Right cardiac atrium (tissue), 5 donors: ENCODE measurements around the gene CASZ1. TPM values are rescaled to one million over a fixed set of nuclear protein-coding genes. Genes with fewer than 3 reads are reported as not detected.

ENCODE experiments used
- ATAC-seq, 2 donors: fragments of 200-7000 bp; cut with Tn5 transposase; one replicate each; pipeline versions ENCODE4 v1.8.0 to v1.9.1; 2020; ENCODE audit warnings: moderate library complexity in 2 of 2, mild to moderate bottlenecking in 1 of 2
- DNase-seq, 3 donors: peaks; one replicate each; pipeline ENCODE4 v3.0.0-alpha.2; 2020
- H3K27ac ChIP-seq: one replicate; pipeline ENCODE4 v1.5.1; 2013; ENCODE audit warnings: mild to moderate bottlenecking, low read length, control low read depth, moderate library complexity
- H3K27me3 ChIP-seq: one replicate; pipeline ENCODE4 v1.6.1; 2013; ENCODE audit not compliant: control insufficient read depth, insufficient read depth
- H3K4me1 ChIP-seq: one replicate; pipeline ENCODE4 v1.6.1; 2013; ENCODE audit warnings: low read length; ENCODE audit not compliant: control insufficient read depth, insufficient read depth
- H3K4me3 ChIP-seq: one replicate; pipeline ENCODE4 v1.5.1; 2013; ENCODE audit warnings: low read length, control low read depth
- H3K9me3 ChIP-seq: one replicate; pipeline ENCODE4 v1.6.1; 2013; ENCODE audit warnings: low read length; ENCODE audit not compliant: control insufficient read depth
- WGBS: extraction: QIAGEN DNeasy Blood & Tissue Kit; methylation state at CpG from one replicate; pipeline ENCODE4 v1.1.7; 2013; 5-methylcytosine and 5-hydroxymethylcytosine counted together
- intact Hi-C, 4 donors: fragments of 100-400 bp; cut with DNase I; formaldehyde crosslinking; loops; one replicate each; pipeline versions ENCODE4 v1.11.0 to v1.14.0; 2022 to 2023
- polyA plus RNA-seq: library from polyadenylated mRNA; stranded (reverse); fragments of 200-250 nt; gene quantifications from one replicate; pipeline ENCODE4 v1.2.3, GENCODE V29; 2013
- total RNA-seq, 4 donors: library from RNA; stranded (reverse); fragmentation: NEBNext Ultra II Directional; extraction: Animal tissue kit (Norgen Biotek cat#: 25700); gene quantifications; one replicate each; pipeline ENCODE4 v1.2.1, GENCODE V29; 2021
- donor health status: healthy with polysubstance abuse.
- donor health status: DM: no; HTN: yes; CAD: no.
- donor health status: DM: no; HTN: no; CAD: no.
- donor health status: DM: no; HTN: yes; CAD: no; lungs with severe emphysema.
- donor health status: DM: yes; HTN: yes; CAD: no.

The CASZ1 gene
- total and polyA plus RNA-seq, 5 donors, result 24.2 to 98.9 (median 54.5) TPM

- intact Hi-C loops, result no loop called here
- H3K4me1 ChIP-seq, result no peaks in the 10 kb centered on the region
- H3K27ac ChIP-seq, result no peak overlapping the region
- WGBS, result 85% methylated on average over 11 of the region's 11 CpGs
- ATAC-seq (no peak), DNase-seq (no peak)
- no peaks in the 10 kb centered on the region for H3K9me3 ChIP-seq
- H3K27me3 ChIP-seq, result no peaks in the 10 kb centered on the region
- H3K4me3 ChIP-seq, result no peak overlapping the region
Measured at GRCh38 chr1:10812387-10812915, 16.0 kb upstream of the CASZ1 start.

GRCh38 chr1:10808441-10808840 is 12.0 kb upstream of the CASZ1 start:
- intact Hi-C loops, result no loop called here
- 62% methylated on average over 7 of the region's 7 CpGs for WGBS
- Histone ChIP-seq H3K4me3 (no peak overlapping the region), H3K27me3 (no peaks in the 10 kb centered on the region), H3K27ac (no peak overlapping the region), H3K9me3 (no peaks in the 10 kb centered on the region), H3K4me1 (no peaks in the 10 kb centered on the region)
- no peak for DNase-seq
- ATAC-seq, result no peak

GRCh38 chr1:10806966-10807365 is 10.5 kb upstream of the CASZ1 start:
- no peaks in the 10 kb centered on the region for H3K4me1 ChIP-seq
- intact Hi-C loops, result no loop called here
- H3K4me3 ChIP-seq, result no peak overlapping the region
- WGBS, result 93% methylated on average over 5 of the region's 5 CpGs
- H3K9me3 ChIP-seq, result no peaks in the 10 kb centered on the region
- DNase-seq, result no peak
- ATAC-seq, result no peak
- no peak overlapping the region for H3K27ac ChIP-seq
- H3K27me3 ChIP-seq, result no peaks in the 10 kb centered on the region

GRCh38 chr1:10803971-10804820 is 7.8 kb upstream of the CASZ1 start:
- Histone ChIP-seq H3K9me3 (no peaks in the 10 kb centered on the region), H3K27me3 (no peaks in the 10 kb centered on the region), H3K4me3 (no peak overlapping the region), H3K4me1 (no peaks in the 10 kb centered on the region), H3K27ac (no peak overlapping the region)
- 55% methylated on average over 21 of the region's 21 CpGs for WGBS
- no peak for DNase-seq
- ATAC-seq, result peak; percentile 39 to 45
- intact Hi-C loops, result no loop called here

- Histone ChIP-seq H3K9me3 (no peaks in the 10 kb centered on the region), H3K4me3 (no peak overlapping the region), H3K27ac (no peak overlapping the region), H3K4me1 (no peaks in the 10 kb centered on the region), H3K27me3 (no peaks in the 10 kb centered on the region)
- WGBS, result 39% methylated on average over 12 of the region's 12 CpGs
- no peak for ATAC-seq
- intact Hi-C loops, result no loop called here
- no peak for DNase-seq
Measured at GRCh38 chr1:10802944-10803715, 6.7 kb upstream of the CASZ1 start.

- Histone ChIP-seq H3K27me3 (no peaks in the 10 kb centered on the region), H3K9me3 (no peaks in the 10 kb centered on the region), H3K27ac (no peak overlapping the region), H3K4me1 (peaks cover 2% of the 10 kb centered on the region), H3K4me3 (no peak overlapping the region)
- intact Hi-C loops, result no loop called here
- ATAC-seq (no peak), DNase-seq (no peak)
- 86% methylated on average over 3 of the region's 3 CpGs for WGBS
Measured at GRCh38 chr1:10800778-10801177, 4.3 kb upstream of the CASZ1 start.

GRCh38 chr1:10799726-10800125 is 3.3 kb upstream of the CASZ1 start:
- 48% methylated on average over 6 of the region's 6 CpGs for whole genome bisulfite sequencing

GRCh38 chr1:10795276-10796021 is 997 bp downstream of the CASZ1 start:
- no peaks in the 10 kb centered on the region for H3K27me3 ChIP-seq
- no peaks in the 10 kb centered on the region for H3K9me3 ChIP-seq
- ATAC-seq, result peak; percentile 42 to 60
- H3K4me3 ChIP-seq, result peak overlapping the region; percentile 88
- intact Hi-C loops, result loop anchor here in 3 of 4 donors (5.0 to 10.0 kb wide), 4 partner anchors 108 to 261 kb away; no protein-coding TSS in a partner anchor
- WGBS, result under 1% methylated on average over 41 of the region's 41 CpGs
- peaks cover 2% of the 10 kb centered on the region for H3K4me1 ChIP-seq
- H3K27ac ChIP-seq, result peak overlapping the region; percentile 92
- DNase-seq, result no peak

More at GRCh38 chr1:10799726-10800125, 3.3 kb upstream of the CASZ1 start:
- Histone ChIP-seq H3K27me3 (no peaks in the 10 kb centered on the region), H3K4me1 (peaks cover 2% of the 10 kb centered on the region), H3K4me3 (no peak overlapping the region), H3K9me3 (no peaks in the 10 kb centered on the region), H3K27ac (no peak overlapping the region)
- DNase-seq, result no peak
- intact Hi-C loops, result loop anchor here in 3 of 4 donors (5.0 to 10.0 kb wide), 4 partner anchors 112 to 265 kb away; no protein-coding TSS in a partner anchor
- ATAC-seq, result no peak

GRCh38 chr1:10794724-10795275 is 1.6 kb downstream of the CASZ1 start:
- Histone ChIP-seq H3K4me3 (peak overlapping the region; percentile 88), H3K27me3 (no peaks in the 10 kb centered on the region), H3K27ac (peak overlapping the region; percentile 92), H3K4me1 (peaks cover 2% of the 10 kb centered on the region), H3K9me3 (no peaks in the 10 kb centered on the region)
- DNase-seq (peak in 2 of 3 donors; percentile 62 to 70), ATAC-seq (peak; percentile 9 to 14)
- WGBS, result under 1% methylated on average over 58 of the region's 58 CpGs
- intact Hi-C loops, result loop anchor here in 3 of 4 donors (5.0 to 10.0 kb wide), 6 partner anchors 68 to 260 kb away; no protein-coding TSS in a partner anchor

- Histone ChIP-seq H3K27me3 (no peaks in the 10 kb centered on the region), H3K4me1 (peaks cover 2% of the 10 kb centered on the region)
Measured at GRCh38 chr1:10793129-10793651, 3.3 kb downstream of the CASZ1 start.

More at GRCh38 chr1:10793129-10793651, 3.3 kb downstream of the CASZ1 start:
- no peak for ATAC-seq
- no peak for DNase-seq
- no peaks in the 10 kb centered on the region for H3K9me3 ChIP-seq
- H3K27ac ChIP-seq, result no peak overlapping the region
- WGBS, result 5% methylated on average over 9 of the region's 9 CpGs
- peak overlapping the region; percentile 88 for H3K4me3 ChIP-seq
- intact Hi-C loops, result loop anchor here in 3 of 4 donors (5.0 to 10.0 kb wide), 4 partner anchors 69 to 258 kb away; no protein-coding TSS in a partner anchor
